Gastrocnemius medialis (tissue), 4 donors: Measurements from ENCODE around the gene GJB3. TPM values are rescaled to one million over a fixed set of nuclear protein-coding genes. Genes with fewer than 3 reads are reported as not detected.
"Not testable (repeated sequence)": the region's sequence is repeated elsewhere in the genome, so short reads cannot be mapped to it uniquely, and the experiment has no call there.

ENCODE experiments used
- ATAC-seq, 2 donors: fragments of 150-250 bp; one replicate each; pipeline ENCODE4 v1.9.1; 2016
- DNase-seq, 2 donors: peaks; one replicate each; pipeline ENCODE4 v3.0.0-alpha.2; 2019
- H3K27ac ChIP-seq, 4 donors: fragments of 200-600 bp; sonication (generic); 1 replicate in 1 of 4; 2 replicates in 3 of 4; pipeline ENCODE4 v1.5.1; 2016 to 2018; ENCODE audit warnings: mild to moderate bottlenecking in 2 of 4, moderate library complexity in 1 of 4
- H3K27me3 ChIP-seq, 3 donors: fragments of 200-600 bp; sonication (generic) in 2 of 3; 1 replicate in 1 of 3; 2 replicates in 2 of 3; pipeline versions ENCODE4 v1.5.1 to v1.6.0; 2016 to 2019; ENCODE audit warnings: mild to moderate bottlenecking in 1 of 3, moderate library complexity in 1 of 3
- H3K36me3 ChIP-seq, 2 donors: fragments of 200-600 bp; sonication (generic) in 1 of 2; one replicate each; pipeline ENCODE4 v1.5.1; 2017 to 2018
- H3K4me1 ChIP-seq, 2 donors: fragments of 200-600 bp; sonication (generic) in 1 of 2; one replicate each; pipeline ENCODE4 v1.5.1; 2016 to 2017; ENCODE audit warnings: mild to moderate bottlenecking in 2 of 2
- H3K4me3 ChIP-seq, 4 donors: fragments of 200-600 bp; sonication (generic) in 3 of 4; 1 replicate in 1 of 4; 2 replicates in 3 of 4; pipeline ENCODE4 v1.5.1; 2016 to 2019; ENCODE audit warnings: mild to moderate bottlenecking in 2 of 4
- H3K9me3 ChIP-seq, 3 donors: fragments of 200-600 bp; sonication (generic) in 2 of 3; 1 replicate in 1 of 3; 2 replicates in 2 of 3; pipeline ENCODE4 v1.5.1; 2016 to 2019
- POLR2A ChIP-seq, 2 donors: fragments of 450-650 bp; IDR thresholded peaks; one replicate each; pipeline ENCODE4 v1.6.1; 2017; ENCODE audit warnings: antibody characterized with exemption in 2 of 2, mild to moderate bottlenecking in 2 of 2, moderate library complexity in 2 of 2
- in situ Hi-C, 4 donors: fragments of 200-750 bp; cut with MboI; loops; one replicate each; pipeline versions ENCODE4 v1.15.0 to v1.8.0; 2017; ENCODE audit warnings: low sequenced_read_pairs in 4 of 4
- intact Hi-C: fragments of 100-400 bp; cut with DNase I; formaldehyde crosslinking; loops from one replicate; pipeline ENCODE4 v1.15.1; 2023; ENCODE audit warnings: low total_unique reads
- total RNA-seq, 4 donors: library from RNA; depleted of rRNA; stranded (reverse); fragments of >200 nt; gene quantifications; one replicate each; pipeline versions ENCODE4 v1.1.0 to v1.2.3, GENCODE V29; 2016
- TF ChIP-seq, protein P1 (sequence below), 5 experiments: fragments of 450-650 bp in 3 of 5; fragments of 200-600 bp in 2 of 5; sonication (generic) in 2 of 5; IDR thresholded peaks in 4 of 5; conservative IDR thresholded peaks in 1 of 5; 1 replicate in 4 of 5; 2 replicates in 1 of 5; pipeline ENCODE4 v1.5.1; 2016 to 2019; ENCODE audit warnings: antibody characterized with exemption in 5 of 5, mild to moderate bottlenecking in 3 of 5, moderate library complexity in 3 of 5

GJB3 gene
- total RNA-seq, 4 donors from 2014 or later, result not detected

DNA sequence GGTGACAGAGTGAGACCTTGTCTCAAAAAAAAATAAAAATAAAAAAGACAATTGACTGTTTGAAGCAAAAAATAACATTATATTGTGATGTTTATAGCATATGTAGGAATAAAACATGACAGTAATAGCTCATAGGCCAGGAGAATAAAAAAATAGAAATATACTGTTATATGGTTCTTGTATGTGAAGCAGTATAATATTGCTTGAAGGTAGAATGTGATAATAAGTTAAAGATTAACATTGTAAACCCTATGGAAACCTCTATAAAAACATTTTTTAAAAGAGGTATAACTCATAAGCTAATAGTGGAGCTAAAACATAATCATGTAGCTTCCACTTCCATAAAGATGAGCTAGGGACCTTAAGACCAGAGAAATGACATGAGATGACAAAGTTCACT is 35.3 kb downstream of the GJB3 start:
- Histone ChIP-seq H3K27me3 (no peaks in the 10 kb centered on the region), H3K27ac (no peak overlapping the region), H3K9me3 (no peaks in the 10 kb centered on the region), H3K4me3 (no peak overlapping the region), H3K36me3 (no peaks in the 10 kb centered on the region), H3K4me1 (no peaks in the 10 kb centered on the region)
- no peak for ATAC-seq
- intact Hi-C loops (no loop called here), in situ Hi-C loops (no loop called here)
- no peak for DNase-seq
- no peak for TF ChIP-seq POLR2A (IDR thresholded peaks at IDR 0.05)
- TF ChIP-seq, protein P1, sequence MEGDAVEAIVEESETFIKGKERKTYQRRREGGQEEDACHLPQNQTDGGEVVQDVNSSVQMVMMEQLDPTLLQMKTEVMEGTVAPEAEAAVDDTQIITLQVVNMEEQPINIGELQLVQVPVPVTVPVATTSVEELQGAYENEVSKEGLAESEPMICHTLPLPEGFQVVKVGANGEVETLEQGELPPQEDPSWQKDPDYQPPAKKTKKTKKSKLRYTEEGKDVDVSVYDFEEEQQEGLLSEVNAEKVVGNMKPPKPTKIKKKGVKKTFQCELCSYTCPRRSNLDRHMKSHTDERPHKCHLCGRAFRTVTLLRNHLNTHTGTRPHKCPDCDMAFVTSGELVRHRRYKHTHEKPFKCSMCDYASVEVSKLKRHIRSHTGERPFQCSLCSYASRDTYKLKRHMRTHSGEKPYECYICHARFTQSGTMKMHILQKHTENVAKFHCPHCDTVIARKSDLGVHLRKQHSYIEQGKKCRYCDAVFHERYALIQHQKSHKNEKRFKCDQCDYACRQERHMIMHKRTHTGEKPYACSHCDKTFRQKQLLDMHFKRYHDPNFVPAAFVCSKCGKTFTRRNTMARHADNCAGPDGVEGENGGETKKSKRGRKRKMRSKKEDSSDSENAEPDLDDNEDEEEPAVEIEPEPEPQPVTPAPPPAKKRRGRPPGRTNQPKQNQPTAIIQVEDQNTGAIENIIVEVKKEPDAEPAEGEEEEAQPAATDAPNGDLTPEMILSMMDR (IDR thresholded peaks at IDR 0.05 in 4 of 5, conservative IDR thresholded peaks at IDR 0.05 in 1 of 5), result no peak

DNA sequence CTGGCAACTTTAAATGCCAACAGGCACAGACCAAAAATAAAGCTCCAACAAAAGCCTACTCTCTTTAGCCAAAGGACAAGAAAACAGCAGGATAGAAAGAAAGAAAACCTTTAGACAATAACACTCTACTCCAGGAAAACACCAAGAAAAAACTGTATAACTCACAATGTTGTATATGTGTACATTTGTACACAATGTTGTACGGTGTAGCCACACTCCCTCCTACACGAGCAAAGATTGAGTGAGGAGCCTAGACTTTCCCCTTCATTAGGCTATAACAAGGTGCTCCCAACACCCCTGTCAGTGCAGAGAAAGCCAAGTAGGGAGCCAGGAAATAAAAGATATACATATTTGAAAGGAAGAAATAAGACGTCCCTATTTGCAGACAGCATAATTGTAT is 35.8 kb downstream of the GJB3 start:
- no peaks in the 10 kb centered on the region for H3K4me1 ChIP-seq
- no peaks in the 10 kb centered on the region for H3K36me3 ChIP-seq
- ATAC-seq (no peak), DNase-seq (no peak)
- no peak overlapping the region for H3K4me3 ChIP-seq
- no peaks in the 10 kb centered on the region for H3K9me3 ChIP-seq
- TF ChIP-seq POLR2A (IDR thresholded peaks at IDR 0.05), result no peak
- TF ChIP-seq, protein P1 (IDR thresholded peaks at IDR 0.05 in 4 of 5, conservative IDR thresholded peaks at IDR 0.05 in 1 of 5), result no peak
- intact Hi-C loops (no loop called here), in situ Hi-C loops (no loop called here)
- no peaks in the 10 kb centered on the region for H3K27me3 ChIP-seq
- H3K27ac ChIP-seq, result no peak overlapping the region

DNA sequence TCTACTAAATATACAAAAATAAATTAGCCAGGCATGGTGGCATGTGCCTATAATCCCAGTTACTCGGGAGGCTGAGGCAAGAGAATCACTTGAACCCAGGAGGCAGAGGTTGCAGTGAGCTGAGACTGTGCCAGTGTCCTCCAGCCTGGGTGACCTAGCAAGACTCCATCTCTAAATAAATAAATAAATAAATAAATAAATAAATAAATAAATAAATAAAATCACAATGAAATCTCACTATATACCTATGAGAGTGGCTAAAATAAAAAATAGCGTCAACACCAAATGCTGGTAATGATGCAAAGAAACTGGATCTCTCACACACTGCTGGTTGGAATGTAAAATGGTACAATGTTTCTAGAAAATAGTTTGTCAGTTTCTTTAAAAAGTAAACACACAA is 37.8 kb downstream of the GJB3 start:
- H3K4me1 ChIP-seq, DNase-seq, H3K9me3 ChIP-seq, in situ Hi-C loops, H3K27me3 ChIP-seq, ATAC-seq, intact Hi-C loops, H3K27ac ChIP-seq, H3K4me3 ChIP-seq, H3K36me3 ChIP-seq: not testable (repeated sequence)

DNA sequence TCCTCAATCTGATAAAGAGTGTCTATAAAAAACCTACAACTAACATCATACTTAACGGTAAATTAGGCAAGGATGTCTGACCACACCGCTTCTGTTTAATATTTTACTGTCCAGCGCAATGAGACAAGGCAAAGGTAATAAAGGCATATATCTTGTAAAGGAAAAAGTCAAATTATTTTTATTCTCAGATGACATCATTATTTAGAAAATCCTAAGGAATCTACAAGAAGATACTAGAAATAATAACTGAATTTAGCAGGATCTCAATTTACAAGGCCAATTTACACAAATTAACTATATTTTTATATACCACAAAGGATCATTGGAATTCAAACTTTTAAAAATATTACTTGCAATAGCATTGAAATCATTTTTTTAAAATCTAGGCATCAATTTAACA is 41.2 kb downstream of the GJB3 start:
- no peaks in the 10 kb centered on the region for H3K27me3 ChIP-seq
- no peaks in the 10 kb centered on the region for H3K9me3 ChIP-seq
- peaks cover 4 to 6% of the 10 kb centered on the region in 2 donors for H3K4me1 ChIP-seq
- no peak for DNase-seq
- H3K27ac ChIP-seq, result no peak overlapping the region
- no peaks in the 10 kb centered on the region for H3K36me3 ChIP-seq
- intact Hi-C loops (no loop called here), in situ Hi-C loops (no loop called here)
- TF ChIP-seq, protein P1 (IDR thresholded peaks at IDR 0.05 in 4 of 5, conservative IDR thresholded peaks at IDR 0.05 in 1 of 5), result no peak
- no peak for TF ChIP-seq POLR2A (IDR thresholded peaks at IDR 0.05)
- no peak for ATAC-seq
- H3K4me3 ChIP-seq, result no peak overlapping the region

DNA sequence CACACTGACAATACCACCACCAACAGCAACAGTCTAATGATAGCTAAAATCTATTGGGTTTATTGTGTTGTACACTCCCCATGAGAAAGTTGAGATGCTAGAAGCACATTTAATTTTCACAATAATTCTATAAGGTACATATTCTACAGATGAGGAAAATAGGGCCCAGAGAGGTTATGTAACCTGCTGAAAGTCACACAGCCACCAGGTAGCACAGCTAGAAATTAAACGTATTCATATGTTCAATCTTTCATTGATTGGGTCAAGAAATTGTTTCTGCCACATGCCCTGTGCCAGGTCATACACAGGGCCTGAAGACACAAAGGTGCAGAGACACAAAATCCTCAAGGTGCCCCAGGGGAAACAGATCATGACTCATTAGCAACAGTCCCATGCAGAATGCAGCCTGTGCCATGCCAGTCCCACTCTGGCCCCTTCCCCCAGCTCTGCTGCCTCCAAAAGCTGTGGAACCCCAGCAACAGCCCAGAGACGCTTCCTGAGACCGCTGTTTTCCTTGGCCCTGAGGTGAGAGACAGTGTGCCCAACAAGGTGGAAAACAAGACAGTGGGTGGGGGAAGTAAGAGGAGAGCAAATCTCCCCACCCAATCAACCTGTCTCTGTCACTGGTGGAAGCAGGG is 43.9 kb downstream of the GJB3 start:
- DNase-seq (no peak), ATAC-seq (no peak)
- H3K27ac ChIP-seq, result no peak overlapping the region
- H3K4me1 ChIP-seq, result peaks cover 4 to 6% of the 10 kb centered on the region in 2 donors
- TF ChIP-seq, protein P1 (IDR thresholded peaks at IDR 0.05 in 4 of 5, conservative IDR thresholded peaks at IDR 0.05 in 1 of 5), result no peak
- no peak for TF ChIP-seq POLR2A (IDR thresholded peaks at IDR 0.05)
- no peak overlapping the region for H3K4me3 ChIP-seq
- H3K36me3 ChIP-seq, result no peaks in the 10 kb centered on the region
- intact Hi-C loops, result no loop called here
- in situ Hi-C loops, result no loop called here
- no peaks in the 10 kb centered on the region for H3K27me3 ChIP-seq
- no peaks in the 10 kb centered on the region for H3K9me3 ChIP-seq
